Lung (tissue), 12 donors: ENCODE measurements around the gene LRP1. TPM values are rescaled to one million over a fixed set of nuclear protein-coding genes. Genes with fewer than 3 reads are reported as not detected.

ENCODE experiments used
- ATAC-seq: fragments of 200-7000 bp; cut with Tn5 transposase; one replicate; pipeline ENCODE4 v1.9.1; 2020; ENCODE audit warnings: moderate number of reproducible peaks; ENCODE audit not compliant: insufficient read depth, low FRiP score
- DNase-seq, 3 donors: peaks; one replicate each; pipeline ENCODE4 v3.0.0-alpha.2; 2013 to 2017
- H3K27ac ChIP-seq, 2 donors: one replicate each; pipeline ENCODE4 v1.5.1; 2013; ENCODE audit warnings: mild to moderate bottlenecking in 2 of 2, moderate library complexity in 2 of 2, control low read depth in 1 of 2, inconsistent platforms in 1 of 2, low read depth in 1 of 2, low read length in 1 of 2
- H3K27me3 ChIP-seq, 3 donors: one replicate each; pipeline ENCODE4 v1.5.1; 2013; ENCODE audit warnings: low read length in 2 of 3; ENCODE audit not compliant: control insufficient read depth in 3 of 3, insufficient read depth in 3 of 3
- H3K36me3 ChIP-seq, 4 donors: one replicate each; pipeline ENCODE4 v1.5.1; 2013; ENCODE audit warnings: low read length in 4 of 4, mild to moderate bottlenecking in 1 of 4, moderate library complexity in 1 of 4; ENCODE audit not compliant: control insufficient read depth in 4 of 4, insufficient read depth in 4 of 4
- H3K4me1 ChIP-seq, 5 donors: one replicate each; pipeline ENCODE4 v1.5.1; 2013; ENCODE audit warnings: low read length in 5 of 5, mild to moderate bottlenecking in 2 of 5, moderate library complexity in 1 of 5; ENCODE audit not compliant: control insufficient read depth in 5 of 5, insufficient read depth in 5 of 5
- H3K4me3 ChIP-seq: one replicate; pipeline ENCODE4 v1.5.1; 2013; ENCODE audit warnings: mild to moderate bottlenecking, control low read depth, moderate library complexity
- H3K9ac ChIP-seq, 2 donors: one replicate each; pipeline ENCODE4 v1.5.1; 2013; ENCODE audit warnings: low read length in 2 of 2, control low read depth in 1 of 2; ENCODE audit not compliant: insufficient read depth in 1 of 2
- H3K9me3 ChIP-seq, 4 donors: one replicate each; pipeline ENCODE4 v1.5.1; 2013; ENCODE audit warnings: low read length in 3 of 4, mild to moderate bottlenecking in 1 of 4, moderate library complexity in 1 of 4; ENCODE audit not compliant: control insufficient read depth in 4 of 4, insufficient read depth in 3 of 4
- CTCF ChIP-seq: IDR thresholded peaks from 2 replicates; pipeline ENCODE4 v1.5.1; 2012; ENCODE audit warnings: mild to moderate bottlenecking; ENCODE audit errors: control extremely low read depth, extremely low read depth
- WGBS, 2 donors: extraction: QIAGEN DNeasy Blood & Tissue Kit; methylation state at CpG; one replicate each; pipeline ENCODE4 v1.1.7; 2013; 5-methylcytosine and 5-hydroxymethylcytosine counted together
- polyA plus RNA-seq, 2 donors: library from polyadenylated mRNA; stranded (reverse); fragments of 200-250 nt; gene quantifications; one replicate each; pipeline ENCODE4 v1.2.1, GENCODE V29; 2013
- total RNA-seq, 2 donors: library from RNA; depleted of rRNA in 1 of 2; stranded (reverse); fragments of >200 nt in 1 of 2; gene quantifications; one replicate each; pipeline ENCODE4 v1.2.1, GENCODE V29; 2014 to 2021
- donor health status: control.
- donor health status: control.
- donor health status: Bipolar disorder and iron deficiency.
- donor health status: healthy.
- donor health status: DM: yes; HTN: yes; CAD: no.

Gene LRP1
- total and polyA plus RNA-seq, 4 donors: 52.6 to 338 (median 122) TPM

- 64 to 75% methylated on average over 6 of the region's 6 CpGs for WGBS, 2 donors
- Histone ChIP-seq H3K27me3 (no peaks in the 10 kb centered on the region), H3K4me3 (no peak overlapping the region), H3K9me3 (no peaks in the 10 kb centered on the region), H3K9ac (peak overlapping the region in 1 of 2 donors; percentile 32), H3K27ac (peak overlapping the region; percentile 5 to 43), H3K4me1 (peaks cover 9 to 88% (median 50%) of the 10 kb centered on the region in 5 donors), H3K36me3 (peaks cover 0 to 10% (median 4%) of the 10 kb centered on the region in 4 donors)
- no peak for TF ChIP-seq CTCF
- ATAC-seq (no peak), DNase-seq (no peak)
Measured at GRCh38 chr12:57133916-57134315, 5.6 kb downstream of the LRP1 start.

- H3K4me1 ChIP-seq: peaks cover 9 to 85% (median 47%) of the 10 kb centered on the region in 5 donors
Measured at GRCh38 chr12:57134949-57135348, 6.7 kb downstream of the LRP1 start.

GRCh38 chr12:57135527-57136326, 7.4 kb downstream of the LRP1 start:
- 68 to 69% methylated on average over 17 to 18 of the region's 18 CpGs for WGBS, 2 donors
- DNase-seq (peak; percentile 93 to 97 (median 96)), ATAC-seq (no peak)
- H3K36me3 ChIP-seq: peaks cover 0 to 25% (median 17%) of the 10 kb centered on the region in 4 donors
- peak overlapping the region; percentile 15 to 21 for H3K27ac ChIP-seq
- no peaks in the 10 kb centered on the region for H3K27me3 ChIP-seq
- H3K4me1 ChIP-seq: peaks cover 9 to 77% (median 52%) of the 10 kb centered on the region in 5 donors
- no peak overlapping the region for H3K4me3 ChIP-seq
- no peak for TF ChIP-seq CTCF
- H3K9ac ChIP-seq: peak overlapping the region in 1 of 2 donors; percentile 72
- H3K9me3 ChIP-seq: no peaks in the 10 kb centered on the region

More at GRCh38 chr12:57134949-57135348, 6.7 kb downstream of the LRP1 start:
- DNase-seq: no peak
- Histone ChIP-seq H3K9me3 (no peaks in the 10 kb centered on the region), H3K9ac (peak overlapping the region in 1 of 2 donors; percentile 72), H3K27me3 (no peaks in the 10 kb centered on the region), H3K4me3 (no peak overlapping the region), H3K27ac (peak overlapping the region in 1 of 2 donors; percentile 15), H3K36me3 (peaks cover 0 to 19% (median 14%) of the 10 kb centered on the region in 4 donors)
- ATAC-seq: no peak
- no peak for TF ChIP-seq CTCF
- WGBS, 2 donors: 84 to 86% methylated on average over 9 of the region's 9 CpGs
